Measurements from ENCODE around the gene FIGN. TPM values are rescaled to one million over a fixed set of nuclear protein-coding genes. Genes with fewer than 3 reads are reported as not detected.

Gene FIGN
- total RNA-seq, 1 experiment from 2014 or later: not detected

- RAD21 ChIA-PET (ENCODE audit: low non-redundant PET in 1 of 2, low total read pairs in 2 of 2, uncharacterized antibody in 2 of 2, unreplicated experiment in 2 of 2): no interaction called here
- CTCF ChIA-PET: no interaction called here
- H2AFZ ChIP-seq (ENCODE audit: low read depth, low read length, poor library complexity, severe bottlenecking): no peak overlapping the region
- BruUV-seq (replicated peaks): no TSS peak
- H3K9ac ChIP-seq (ENCODE audit: low read length): no peak overlapping the region
- no peak for TF ChIP-seq EZH2 (IDR thresholded peaks at IDR 0.05)
- no peak for TF ChIP-seq ELF1 (IDR thresholded peaks at IDR 0.05; ENCODE audit: borderline replicate concordance, low read depth)
- TF ChIP-seq EZH2phosphoT487 (IDR thresholded peaks at IDR 0.05; ENCODE audit: borderline replicate concordance): no peak
- no peak for TF ChIP-seq SRF (IDR thresholded peaks at IDR 0.05; ENCODE audit: low read depth)
- TF ChIP-seq YY1 (IDR thresholded peaks at IDR 0.05; ENCODE audit: extremely low read depth, insufficient replicate concordance, low read depth, low read length): no peak
- TF ChIP-seq ZBTB33 (IDR thresholded peaks at IDR 0.05; ENCODE audit: extremely low read depth, insufficient replicate concordance, low read length): no peak
- TF ChIP-seq, protein P1, sequence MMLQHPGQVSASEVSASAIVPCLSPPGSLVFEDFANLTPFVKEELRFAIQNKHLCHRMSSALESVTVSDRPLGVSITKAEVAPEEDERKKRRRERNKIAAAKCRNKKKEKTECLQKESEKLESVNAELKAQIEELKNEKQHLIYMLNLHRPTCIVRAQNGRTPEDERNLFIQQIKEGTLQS (IDR thresholded peaks at IDR 0.05): no peak
- no peak for TF ChIP-seq EGR1 (IDR thresholded peaks at IDR 0.05; ENCODE audit: low read depth)
- TF ChIP-seq RAD21 (IDR thresholded peaks at IDR 0.05; ENCODE audit: low read depth): no peak
- no peak for TF ChIP-seq SP1 (IDR thresholded peaks at IDR 0.05; ENCODE audit: low read depth)
- TF ChIP-seq, protein P2, sequence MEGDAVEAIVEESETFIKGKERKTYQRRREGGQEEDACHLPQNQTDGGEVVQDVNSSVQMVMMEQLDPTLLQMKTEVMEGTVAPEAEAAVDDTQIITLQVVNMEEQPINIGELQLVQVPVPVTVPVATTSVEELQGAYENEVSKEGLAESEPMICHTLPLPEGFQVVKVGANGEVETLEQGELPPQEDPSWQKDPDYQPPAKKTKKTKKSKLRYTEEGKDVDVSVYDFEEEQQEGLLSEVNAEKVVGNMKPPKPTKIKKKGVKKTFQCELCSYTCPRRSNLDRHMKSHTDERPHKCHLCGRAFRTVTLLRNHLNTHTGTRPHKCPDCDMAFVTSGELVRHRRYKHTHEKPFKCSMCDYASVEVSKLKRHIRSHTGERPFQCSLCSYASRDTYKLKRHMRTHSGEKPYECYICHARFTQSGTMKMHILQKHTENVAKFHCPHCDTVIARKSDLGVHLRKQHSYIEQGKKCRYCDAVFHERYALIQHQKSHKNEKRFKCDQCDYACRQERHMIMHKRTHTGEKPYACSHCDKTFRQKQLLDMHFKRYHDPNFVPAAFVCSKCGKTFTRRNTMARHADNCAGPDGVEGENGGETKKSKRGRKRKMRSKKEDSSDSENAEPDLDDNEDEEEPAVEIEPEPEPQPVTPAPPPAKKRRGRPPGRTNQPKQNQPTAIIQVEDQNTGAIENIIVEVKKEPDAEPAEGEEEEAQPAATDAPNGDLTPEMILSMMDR (IDR thresholded peaks at IDR 0.05 in 2 of 3, conservative IDR thresholded peaks at IDR 0.05 in 1 of 3; ENCODE audit: borderline replicate concordance in 1 of 3, insufficient read depth in 1 of 3, low read depth in 2 of 3, low read length in 2 of 3): no peak
- TF ChIP-seq ZFX (IDR thresholded peaks at IDR 0.05): no peak
- no peak for TF ChIP-seq CEBPB (IDR thresholded peaks at IDR 0.05; ENCODE audit: low read depth)
- no peak for TF ChIP-seq POLR2A (IDR thresholded peaks at IDR 0.05; ENCODE audit: borderline replicate concordance, extremely low read depth, insufficient read depth, insufficient read length)
- no peak for TF ChIP-seq MAX (IDR thresholded peaks at IDR 0.05)
- TF ChIP-seq TCF7L2 (IDR thresholded peaks at IDR 0.05; ENCODE audit: borderline replicate concordance, extremely low read depth, insufficient read depth, insufficient read length): no peak
- TF ChIP-seq CBX3 (IDR thresholded peaks at IDR 0.05; ENCODE audit: low read depth): no peak
- no peak for TF ChIP-seq JUND (IDR thresholded peaks at IDR 0.05)
- TF ChIP-seq SIN3A (IDR thresholded peaks at IDR 0.05; ENCODE audit: low read depth): no peak
- TF ChIP-seq, protein P3, sequence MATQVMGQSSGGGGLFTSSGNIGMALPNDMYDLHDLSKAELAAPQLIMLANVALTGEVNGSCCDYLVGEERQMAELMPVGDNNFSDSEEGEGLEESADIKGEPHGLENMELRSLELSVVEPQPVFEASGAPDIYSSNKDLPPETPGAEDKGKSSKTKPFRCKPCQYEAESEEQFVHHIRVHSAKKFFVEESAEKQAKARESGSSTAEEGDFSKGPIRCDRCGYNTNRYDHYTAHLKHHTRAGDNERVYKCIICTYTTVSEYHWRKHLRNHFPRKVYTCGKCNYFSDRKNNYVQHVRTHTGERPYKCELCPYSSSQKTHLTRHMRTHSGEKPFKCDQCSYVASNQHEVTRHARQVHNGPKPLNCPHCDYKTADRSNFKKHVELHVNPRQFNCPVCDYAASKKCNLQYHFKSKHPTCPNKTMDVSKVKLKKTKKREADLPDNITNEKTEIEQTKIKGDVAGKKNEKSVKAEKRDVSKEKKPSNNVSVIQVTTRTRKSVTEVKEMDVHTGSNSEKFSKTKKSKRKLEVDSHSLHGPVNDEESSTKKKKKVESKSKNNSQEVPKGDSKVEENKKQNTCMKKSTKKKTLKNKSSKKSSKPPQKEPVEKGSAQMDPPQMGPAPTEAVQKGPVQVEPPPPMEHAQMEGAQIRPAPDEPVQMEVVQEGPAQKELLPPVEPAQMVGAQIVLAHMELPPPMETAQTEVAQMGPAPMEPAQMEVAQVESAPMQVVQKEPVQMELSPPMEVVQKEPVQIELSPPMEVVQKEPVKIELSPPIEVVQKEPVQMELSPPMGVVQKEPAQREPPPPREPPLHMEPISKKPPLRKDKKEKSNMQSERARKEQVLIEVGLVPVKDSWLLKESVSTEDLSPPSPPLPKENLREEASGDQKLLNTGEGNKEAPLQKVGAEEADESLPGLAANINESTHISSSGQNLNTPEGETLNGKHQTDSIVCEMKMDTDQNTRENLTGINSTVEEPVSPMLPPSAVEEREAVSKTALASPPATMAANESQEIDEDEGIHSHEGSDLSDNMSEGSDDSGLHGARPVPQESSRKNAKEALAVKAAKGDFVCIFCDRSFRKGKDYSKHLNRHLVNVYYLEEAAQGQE (IDR thresholded peaks at IDR 0.05; ENCODE audit: low read depth): no peak
- H3K4me3 ChIP-seq (replicated peaks in 1 of 2; ENCODE audit: low read depth in 1 of 2, low read length in 2 of 2): no peak overlapping the region
- H3K4me1 ChIP-seq (ENCODE audit: control insufficient read depth in 1 of 2, insufficient read depth in 2 of 2, low read length in 2 of 2): no peaks in the 10 kb centered on the region
- H3K9me2 ChIP-seq (ENCODE audit: insufficient read depth): no peaks in the 10 kb centered on the region
- H4K20me1 ChIP-seq (ENCODE audit: insufficient read depth): no peaks in the 10 kb centered on the region
- no peaks in the 10 kb centered on the region for H3K9me3 ChIP-seq (ENCODE audit: control insufficient read depth in 1 of 2, insufficient read depth in 1 of 2, low read depth in 1 of 2, low read length in 2 of 2)
- no peaks in the 10 kb centered on the region for H3K79me2 ChIP-seq (ENCODE audit: insufficient read depth, low read length)
- ATAC-seq: no peak
- intact Hi-C loops (cut with micrococcal nuclease): no loop called here
- no peak overlapping the region for H3K4me2 ChIP-seq (ENCODE audit: low read length)
- peaks cover 71% of the 10 kb centered on the region for H3K27me3 ChIP-seq (ENCODE audit: insufficient read depth, low read length)
- POLR2A ChIA-PET: no interaction called here
- DNase-seq (ENCODE audit: low read depth, low spot score): no peak
- H3K36me3 ChIP-seq (ENCODE audit: control insufficient read depth in 1 of 2, insufficient read depth in 2 of 2, low read length in 2 of 2): no peaks in the 10 kb centered on the region
- no peak overlapping the region for H3K27ac ChIP-seq (ENCODE audit: low read depth, low read length)
Measured at GRCh38 chr2:163717993-163718680, 17.7 kb downstream of the FIGN start.

All from HCT116 (cell line).